Cardiac fibroblast (primary cell): ENCODE results near the gene TBX21.
"Not testable (repeated sequence)": the region's sequence is repeated elsewhere in the genome, so short reads cannot be mapped to it uniquely, and the experiment has no call there.

ENCODE experiments used
- DNase-seq, 2 donors: peaks; one replicate each; pipeline versions ENCODE4 v3.0.0 to v3.0.0-alpha.2; 2010; ENCODE audit warnings: low read depth in 2 of 2
- H3K4me3 ChIP-seq, 2 donors: replicated peaks in 1 of 2; 1 replicate in 1 of 2; 2 replicates in 1 of 2; pipeline ENCODE4 v1.5.1; 2011; ENCODE audit warnings: low read depth in 2 of 2, low read length in 2 of 2, mild to moderate bottlenecking in 2 of 2, moderate library complexity in 1 of 2
- TF ChIP-seq, protein P1 (sequence below): IDR thresholded peaks from one replicate; pipeline ENCODE4 v1.5.1; 2011; ENCODE audit warnings: low read depth, mild to moderate bottlenecking, low read length, inconsistent platforms

TBX21 gene

DNA sequence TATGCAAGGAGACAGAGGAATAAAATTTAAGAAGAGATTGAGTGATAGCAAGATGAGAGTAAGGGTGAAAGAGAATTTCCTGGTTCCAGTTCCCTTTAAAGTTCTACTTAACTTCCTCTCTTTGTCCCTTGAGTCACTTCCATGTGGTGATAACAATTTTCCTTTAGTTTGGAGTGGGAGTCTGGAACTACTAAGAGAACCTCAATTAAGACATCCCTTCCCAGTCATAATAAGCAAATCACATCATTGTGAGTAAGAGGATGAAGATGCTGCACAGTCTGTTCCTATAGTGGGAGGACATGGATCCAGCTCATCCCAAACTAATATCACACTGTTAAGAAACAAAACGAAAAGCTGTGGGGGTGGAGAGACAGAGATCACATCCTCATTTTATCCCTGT is 24.4 kb downstream of the TBX21 start:
- TF ChIP-seq, protein P1, sequence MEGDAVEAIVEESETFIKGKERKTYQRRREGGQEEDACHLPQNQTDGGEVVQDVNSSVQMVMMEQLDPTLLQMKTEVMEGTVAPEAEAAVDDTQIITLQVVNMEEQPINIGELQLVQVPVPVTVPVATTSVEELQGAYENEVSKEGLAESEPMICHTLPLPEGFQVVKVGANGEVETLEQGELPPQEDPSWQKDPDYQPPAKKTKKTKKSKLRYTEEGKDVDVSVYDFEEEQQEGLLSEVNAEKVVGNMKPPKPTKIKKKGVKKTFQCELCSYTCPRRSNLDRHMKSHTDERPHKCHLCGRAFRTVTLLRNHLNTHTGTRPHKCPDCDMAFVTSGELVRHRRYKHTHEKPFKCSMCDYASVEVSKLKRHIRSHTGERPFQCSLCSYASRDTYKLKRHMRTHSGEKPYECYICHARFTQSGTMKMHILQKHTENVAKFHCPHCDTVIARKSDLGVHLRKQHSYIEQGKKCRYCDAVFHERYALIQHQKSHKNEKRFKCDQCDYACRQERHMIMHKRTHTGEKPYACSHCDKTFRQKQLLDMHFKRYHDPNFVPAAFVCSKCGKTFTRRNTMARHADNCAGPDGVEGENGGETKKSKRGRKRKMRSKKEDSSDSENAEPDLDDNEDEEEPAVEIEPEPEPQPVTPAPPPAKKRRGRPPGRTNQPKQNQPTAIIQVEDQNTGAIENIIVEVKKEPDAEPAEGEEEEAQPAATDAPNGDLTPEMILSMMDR = no peak
- peak in 1 of 2 donors; percentile 11 for DNase-seq
- H3K4me3 ChIP-seq = no peak overlapping the region

DNA sequence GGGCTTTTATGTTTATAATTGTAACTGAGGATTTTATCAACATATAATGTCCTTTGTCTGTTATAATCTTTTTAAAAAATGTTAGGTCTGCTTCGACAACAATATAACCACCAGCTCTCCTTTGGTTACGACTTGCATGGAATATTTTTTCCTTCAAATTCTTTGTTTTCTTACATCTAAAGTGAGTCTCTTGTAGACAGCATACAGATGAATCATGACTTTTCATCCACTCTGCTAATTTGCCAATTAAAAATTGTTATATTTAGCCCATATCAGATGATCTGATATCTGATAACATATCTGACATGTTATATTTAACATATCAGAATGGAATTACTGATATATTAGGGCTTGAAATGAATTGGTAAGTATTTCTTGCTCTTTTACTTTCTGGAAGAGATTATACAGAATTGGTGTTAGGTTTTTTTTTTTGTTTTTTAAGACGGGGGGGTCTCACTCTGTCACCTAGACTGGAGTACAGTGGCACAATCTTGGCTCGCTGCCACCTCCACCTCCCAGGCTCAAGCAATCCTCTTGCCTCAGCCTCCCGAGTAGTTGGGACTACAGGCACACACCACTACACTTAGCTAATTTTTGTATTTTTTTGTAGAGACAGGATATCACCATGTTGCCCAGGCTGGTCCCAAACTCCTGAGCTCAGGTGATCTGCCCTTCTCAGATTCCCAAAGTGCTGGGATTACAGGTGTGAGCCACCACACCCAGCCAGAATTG is 27.5 kb downstream of the TBX21 start:
- no peak for DNase-seq
- TF ChIP-seq, protein P1 = no peak
- no peak overlapping the region for H3K4me3 ChIP-seq

DNA sequence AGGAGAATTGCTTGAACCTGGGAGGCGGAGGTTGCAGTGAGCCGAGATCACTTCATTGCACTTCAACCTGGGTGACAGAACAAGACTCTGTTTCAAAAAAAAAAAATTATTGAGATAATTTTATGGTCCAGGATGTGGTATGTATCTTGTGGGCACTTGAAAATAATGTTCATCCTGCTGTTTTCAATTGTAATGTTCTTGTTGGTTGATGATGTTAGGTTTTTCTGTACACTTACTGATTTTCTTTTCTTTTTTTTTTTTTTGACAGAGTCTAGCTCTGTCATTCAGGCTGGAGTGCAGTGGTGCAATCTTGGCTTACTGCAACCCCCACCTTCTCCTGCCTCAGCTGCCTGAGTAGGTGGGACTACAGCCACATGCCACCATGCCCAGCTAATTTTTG is 29.7 kb downstream of the TBX21 start:
- TF ChIP-seq, protein P1 = no peak

DNA sequence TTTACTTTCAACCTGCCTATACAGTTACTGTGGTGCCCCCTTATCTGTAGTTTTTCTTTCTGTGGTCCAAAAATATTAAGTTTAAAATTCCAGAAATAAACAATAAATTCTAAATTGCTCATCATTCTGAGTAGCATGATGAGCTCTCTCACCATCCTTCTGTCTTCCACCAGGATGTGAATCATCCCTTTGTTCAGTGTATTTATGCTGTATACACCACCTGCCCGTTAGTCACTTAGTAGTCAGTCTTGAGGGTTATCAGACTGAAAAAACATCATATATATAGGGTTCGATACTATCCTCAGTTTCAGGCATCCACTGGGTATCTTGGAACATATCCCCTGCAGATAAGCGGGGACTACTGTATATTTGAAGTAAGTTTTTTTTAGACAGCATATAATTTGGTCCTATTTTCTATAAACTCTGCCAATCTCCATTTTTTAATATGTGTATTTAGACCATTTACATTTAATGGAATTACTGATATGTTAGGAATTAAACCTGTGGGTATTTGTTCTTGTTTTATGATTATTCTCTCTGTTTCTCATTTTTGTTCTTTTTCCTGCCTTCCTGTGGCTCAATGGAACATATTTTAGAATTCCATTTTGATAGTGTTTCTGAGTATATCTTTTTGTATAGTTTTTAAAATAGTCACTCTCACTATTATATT is 31.0 kb downstream of the TBX21 start:
- H3K4me3 ChIP-seq = no peak overlapping the region
- peak in 1 of 2 donors; percentile 55 for DNase-seq
- TF ChIP-seq, protein P1 = no peak

More for the DNA sequence above, 29.7 kb downstream of the TBX21 start:
- no peak for DNase-seq
- no peak overlapping the region for H3K4me3 ChIP-seq

DNA sequence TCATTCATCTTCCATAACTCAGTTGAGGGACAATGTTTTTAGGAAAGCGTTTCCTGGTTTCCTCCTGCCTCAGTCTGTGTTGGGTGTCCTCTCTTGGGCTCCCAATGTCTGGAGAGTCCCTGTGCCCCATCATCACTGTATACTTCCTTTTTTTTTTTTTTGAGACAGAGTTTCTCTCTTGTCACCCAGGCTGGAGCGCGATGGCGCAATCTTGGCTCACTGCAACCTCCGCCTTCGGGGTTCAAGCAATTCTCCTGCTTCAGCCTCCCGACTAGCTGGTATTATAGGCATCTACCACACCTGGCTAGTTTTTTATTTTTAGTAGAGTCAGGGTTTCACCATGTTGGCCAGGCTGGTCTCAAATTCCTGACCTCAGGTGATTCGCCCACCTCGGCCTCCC is 40.6 kb downstream of the TBX21 start:
- not testable (repeated sequence) for DNase-seq, H3K4me3 ChIP-seq

DNA sequence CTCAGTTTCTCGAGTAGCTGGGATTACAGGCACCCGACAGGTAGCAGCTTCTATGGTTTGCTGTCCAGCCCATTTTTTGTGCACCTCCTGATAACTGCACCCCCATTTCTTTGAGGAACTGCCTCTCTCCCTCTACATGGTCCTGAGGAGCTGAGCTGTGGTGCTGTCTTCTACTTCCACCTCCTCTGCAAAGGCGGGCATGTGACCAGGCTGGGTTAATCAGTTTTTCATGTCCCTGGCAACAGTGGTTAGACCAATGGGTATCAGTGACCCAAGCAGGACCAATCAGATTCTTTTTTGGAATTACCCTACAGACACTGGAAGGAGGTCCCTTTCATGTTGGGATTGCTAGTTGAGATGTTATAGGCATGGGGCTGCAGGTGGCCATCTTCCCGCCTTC is 41.3 kb downstream of the TBX21 start:
- no peak for DNase-seq
- H3K4me3 ChIP-seq = no peak overlapping the region
- TF ChIP-seq, protein P1 = no peak

DNA sequence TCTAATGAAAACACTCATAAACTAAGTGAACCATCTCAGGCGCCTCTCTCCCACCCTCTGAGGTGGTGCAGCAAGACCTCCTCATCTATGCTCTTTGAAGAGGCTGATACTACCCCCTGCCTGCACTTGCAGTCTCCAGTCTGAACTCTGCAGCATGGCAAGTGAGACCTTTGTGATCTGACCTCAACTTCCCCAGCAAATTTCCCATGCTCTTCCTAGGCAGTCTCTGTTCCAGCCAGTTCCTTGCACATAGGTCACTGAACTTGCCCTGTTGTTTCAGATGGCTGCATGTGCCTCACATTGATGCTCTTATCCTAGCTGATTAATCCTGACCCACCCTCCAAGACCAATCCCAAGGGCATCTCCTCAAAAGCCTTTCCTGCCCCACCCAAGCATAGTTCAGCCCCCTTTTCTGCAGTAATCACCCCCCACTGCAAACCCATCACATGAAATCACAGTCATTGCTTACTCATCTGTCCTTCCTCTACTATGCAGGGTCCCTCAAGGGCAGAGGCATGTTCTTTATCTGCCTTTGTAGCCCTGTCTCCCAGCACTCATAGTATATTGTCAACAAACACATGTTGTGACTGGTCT is 42.0 kb downstream of the TBX21 start:
- TF ChIP-seq, protein P1 = no peak
- H3K4me3 ChIP-seq = no peak overlapping the region
- no peak for DNase-seq
